ENCODE results near the gene MFAP2. TPM values are rescaled to one million over a fixed set of nuclear protein-coding genes. Genes with fewer than 3 reads are reported as not detected.

Gene MFAP2
- polyA plus RNA-seq, 1 donor from 2014 or later, result 0.43 TPM

DNA sequence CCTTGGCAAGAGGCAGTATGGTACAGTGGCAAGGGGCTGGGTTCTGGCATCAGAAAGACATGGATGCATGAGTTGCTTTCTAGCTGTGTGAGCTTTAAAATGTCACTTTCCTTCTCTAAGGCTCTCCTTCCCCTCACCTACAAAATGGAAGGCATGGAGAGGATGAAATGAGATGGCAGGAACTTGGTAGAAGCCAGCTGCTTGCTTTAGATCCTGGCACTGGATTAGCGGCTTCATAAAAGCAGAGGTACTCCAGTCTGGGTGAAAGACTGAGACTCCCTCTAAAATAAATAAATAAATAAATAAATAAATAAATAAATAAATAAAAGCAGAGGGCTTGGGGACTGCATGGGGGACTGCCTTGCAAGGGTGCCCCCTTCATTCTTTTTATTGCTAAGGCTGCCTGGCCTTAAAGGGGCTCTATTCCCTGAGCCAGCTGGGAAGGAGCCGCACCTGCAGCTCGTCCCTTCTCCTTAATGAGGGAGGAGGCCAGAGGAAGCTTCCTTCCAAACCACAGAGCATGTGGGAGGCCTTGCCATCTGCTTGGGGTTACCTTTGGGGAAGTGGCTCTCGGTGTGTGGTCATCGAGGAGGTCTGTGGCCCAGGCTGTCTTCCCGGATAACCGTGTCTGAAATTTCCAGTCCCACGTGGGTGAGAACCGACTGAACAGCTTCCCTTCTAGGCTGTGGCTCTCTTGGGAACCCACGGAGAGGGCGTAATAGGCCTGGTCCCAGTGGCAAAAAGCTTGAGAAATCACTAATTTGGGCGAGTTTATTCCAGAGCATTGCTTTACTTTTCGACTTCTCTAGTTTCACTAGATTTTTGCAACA is 33.3 kb upstream of the MFAP2 start:
- peak overlapping the region in 1 of 4 donors; percentile 55 for H3K4me3 Mint-ChIP-seq
- no peaks in the 10 kb centered on the region for H3K27me3 Mint-ChIP-seq
- H3K9me3 Mint-ChIP-seq, result no peaks in the 10 kb centered on the region
- peaks cover 1% of the 10 kb centered on the region for H3K36me3 Mint-ChIP-seq
- H3K27ac Mint-ChIP-seq, result no peak overlapping the region
- peaks cover 10 to 23% (median 20%) of the 10 kb centered on the region in 3 donors for H3K4me1 Mint-ChIP-seq

DNA sequence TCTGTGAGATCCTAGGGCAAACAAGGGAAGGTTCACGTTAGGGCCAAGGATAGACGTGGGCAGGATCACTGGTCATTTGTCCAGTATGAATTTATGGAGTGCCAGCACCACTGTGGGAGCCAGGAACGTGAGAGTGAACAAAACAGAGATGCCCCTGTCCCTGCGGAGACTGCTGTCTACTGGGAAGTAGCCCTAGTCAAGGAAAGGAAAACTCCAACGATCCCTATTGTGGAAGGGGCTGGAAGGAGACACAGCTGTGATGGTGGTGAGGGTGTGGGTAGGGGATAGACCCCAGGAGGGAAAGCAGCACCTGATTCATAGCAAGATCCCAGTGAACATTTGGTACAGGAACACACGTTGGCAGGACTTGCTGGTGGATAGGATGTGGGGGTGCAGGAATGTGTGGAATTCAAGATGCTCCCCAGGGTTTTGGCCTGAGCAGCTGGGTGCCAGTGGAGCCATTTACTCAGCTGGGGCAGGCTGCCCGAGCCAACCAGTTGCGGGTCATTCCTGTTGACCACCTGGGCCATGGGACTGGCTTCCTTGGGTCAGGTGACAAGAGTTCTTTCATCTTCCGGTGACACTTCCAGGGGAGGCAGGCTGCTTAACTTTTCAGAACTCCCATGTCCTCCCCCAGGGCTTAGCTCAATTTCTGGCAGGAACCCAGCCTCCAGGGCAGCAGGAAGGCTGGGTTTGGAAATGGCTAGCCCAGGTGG is 32.5 kb upstream of the MFAP2 start:
- no peaks in the 10 kb centered on the region for H3K27me3 Mint-ChIP-seq
- H3K9me3 Mint-ChIP-seq, result no peaks in the 10 kb centered on the region
- peak overlapping the region in 2 of 4 donors; percentile 10 to 63 for H3K4me3 Mint-ChIP-seq
- peaks cover 8 to 22% (median 17%) of the 10 kb centered on the region in 3 donors for H3K4me1 Mint-ChIP-seq
- no peak overlapping the region for H3K27ac Mint-ChIP-seq
- H3K36me3 Mint-ChIP-seq, result peaks cover 1% of the 10 kb centered on the region

DNA sequence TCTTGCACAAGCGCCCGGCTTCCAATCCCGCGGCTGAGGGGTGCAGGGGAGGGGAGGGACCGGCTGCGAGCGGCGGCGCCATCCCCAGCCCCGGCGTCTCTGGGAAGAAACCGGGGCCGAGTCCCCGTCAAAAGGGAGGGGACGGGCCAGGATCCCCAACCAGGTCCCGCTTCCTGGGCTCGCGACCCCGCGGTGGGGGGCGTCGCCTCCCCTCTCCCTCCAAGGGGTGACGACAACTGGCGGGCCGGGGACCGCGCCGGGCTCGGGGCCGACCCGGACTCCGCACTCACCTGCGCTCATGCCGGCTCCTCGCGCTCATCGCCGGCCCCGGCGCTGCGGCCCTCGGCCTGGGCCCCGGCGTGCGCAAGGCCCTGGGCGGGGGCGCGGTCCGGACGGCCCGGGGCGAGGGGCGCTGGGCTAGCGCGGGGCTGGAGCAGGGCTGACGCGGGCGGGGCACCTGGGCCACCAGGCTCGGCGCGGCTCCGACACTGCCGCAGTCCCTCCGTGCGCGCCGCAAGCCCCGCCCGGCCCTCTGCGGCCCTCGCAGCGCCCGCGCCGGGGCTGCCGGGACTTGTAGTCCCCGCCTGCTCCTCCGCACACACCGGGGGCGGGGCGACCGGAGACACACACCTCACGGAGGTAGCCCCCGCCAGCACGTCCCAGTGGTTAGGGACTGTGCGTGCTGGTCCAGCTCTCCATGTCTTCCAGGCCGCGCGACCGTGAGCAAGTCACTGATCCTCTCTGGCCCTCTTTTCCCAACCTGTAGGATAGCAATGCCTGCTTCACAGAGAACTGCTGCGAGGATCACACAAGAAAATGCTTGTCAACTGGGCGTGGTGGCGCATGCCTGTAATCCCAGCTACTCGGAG is 31.3 kb upstream of the MFAP2 start, which contains the start of gene ATP13A2:
TSS of gene ATP13A2 (minus strand) at position 490 of the 869 bp plus-strand sequence. CDS start at position 300, 190 bp downstream.
- Mint-ChIP-seq H3K9me3 (no peaks in the 10 kb centered on the region), H3K4me1 (peaks cover 8 to 21% (median 17%) of the 10 kb centered on the region in 3 donors), H3K36me3 (peaks cover 1% of the 10 kb centered on the region), H3K4me3 (peak within 1 kb of the TSS; percentile 81 to 97 (median 92)), H3K27ac (peak within 1 kb of the TSS in 2 of 3 donors; percentile 59 to 83), H3K27me3 (no peaks in the 10 kb centered on the region)

DNA sequence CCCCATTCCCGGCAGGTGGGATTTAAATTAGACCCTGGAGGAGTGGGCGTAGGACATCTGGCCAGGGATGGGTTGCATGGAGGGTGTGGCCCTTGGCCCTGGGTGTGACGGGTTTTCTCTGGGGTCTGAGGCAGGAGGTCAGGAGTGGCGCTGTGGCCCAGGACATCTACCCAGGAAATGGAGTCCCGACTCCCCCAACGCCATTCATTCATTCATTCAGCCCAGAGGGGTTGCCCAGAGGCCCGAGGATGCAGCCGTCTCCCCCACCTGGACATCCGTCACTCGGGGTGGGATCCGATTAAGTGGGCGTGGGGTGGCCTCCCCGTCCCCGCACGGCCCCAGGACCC is 30.6 kb upstream of the MFAP2 start:
- Mint-ChIP-seq H3K36me3 (peaks cover 1% of the 10 kb centered on the region), H3K4me1 (peaks cover 8 to 21% (median 17%) of the 10 kb centered on the region in 3 donors), H3K27ac (peak overlapping the region in 1 of 3 donors; percentile 9)

DNA sequence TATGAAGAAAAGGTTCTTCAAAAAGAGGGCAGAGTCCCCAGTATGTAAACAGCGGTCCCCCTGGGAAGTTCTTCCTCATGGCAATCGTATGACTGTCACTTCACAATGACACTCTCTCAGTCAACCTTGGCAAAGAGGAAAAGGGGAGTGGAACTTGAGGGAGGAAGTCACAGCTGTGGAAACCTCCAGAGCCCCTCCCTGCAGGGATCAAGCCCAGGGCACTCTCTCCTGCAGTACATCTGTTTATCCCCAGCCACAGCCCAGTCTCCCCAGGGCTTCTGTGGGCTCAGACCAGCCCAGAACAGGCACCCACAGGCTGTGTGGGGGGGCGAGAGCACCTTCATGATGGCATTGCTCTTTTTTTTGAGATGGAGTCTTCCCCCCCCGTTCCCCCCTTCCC is 29.3 kb upstream of the MFAP2 start:
- peaks cover 1% of the 10 kb centered on the region for H3K36me3 Mint-ChIP-seq
- peak overlapping the region in 3 of 4 donors; percentile 41 to 90 (median 61) for H3K4me3 Mint-ChIP-seq
- no peaks in the 10 kb centered on the region for H3K9me3 Mint-ChIP-seq
- peak overlapping the region in 1 of 3 donors; percentile 48 for H3K27ac Mint-ChIP-seq
- H3K27me3 Mint-ChIP-seq, result no peaks in the 10 kb centered on the region
- H3K4me1 Mint-ChIP-seq, result peaks cover 8 to 21% (median 17%) of the 10 kb centered on the region in 3 donors

More for the DNA sequence above, 30.6 kb upstream of the MFAP2 start:
- H3K9me3 Mint-ChIP-seq, result no peaks in the 10 kb centered on the region
- H3K4me3 Mint-ChIP-seq, result peak overlapping the region; percentile 81 to 92 (median 89)
- H3K27me3 Mint-ChIP-seq, result no peaks in the 10 kb centered on the region

DNA sequence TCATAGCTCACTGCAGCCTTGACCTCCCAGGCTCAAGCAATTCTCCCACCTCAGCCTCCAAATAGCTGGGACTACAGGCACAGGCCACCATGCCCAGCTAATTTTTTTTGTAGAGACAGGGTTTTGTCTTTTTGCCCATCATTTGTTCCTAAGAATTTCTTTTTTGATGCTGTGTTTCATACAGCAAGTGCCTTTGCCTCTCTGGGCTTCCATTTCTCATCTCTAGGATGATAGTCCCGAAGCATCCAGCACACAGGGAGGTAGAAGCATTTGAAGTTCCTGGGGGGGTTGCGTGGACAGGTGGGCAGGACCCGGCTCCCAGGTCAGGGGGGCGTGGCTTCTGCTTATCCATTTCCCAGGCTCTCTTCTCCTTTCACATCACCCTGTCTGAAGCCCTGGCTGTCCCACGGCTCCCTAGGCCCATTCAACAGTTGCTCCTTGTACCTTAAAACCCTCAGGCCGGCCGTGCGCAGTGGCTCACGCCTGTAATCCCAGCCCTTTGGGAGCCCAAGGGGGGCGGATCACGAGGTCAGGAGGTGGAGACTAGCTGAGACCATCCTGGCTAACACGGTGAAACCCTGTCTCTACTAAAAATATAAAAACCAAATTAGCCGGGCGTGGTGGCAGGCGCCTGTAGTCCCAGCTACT is 27.9 kb upstream of the MFAP2 start:
- Mint-ChIP-seq H3K4me3 (no peak overlapping the region), H3K27ac (peak overlapping the region in 1 of 3 donors; percentile 57), H3K27me3 (no peaks in the 10 kb centered on the region)

DNA sequence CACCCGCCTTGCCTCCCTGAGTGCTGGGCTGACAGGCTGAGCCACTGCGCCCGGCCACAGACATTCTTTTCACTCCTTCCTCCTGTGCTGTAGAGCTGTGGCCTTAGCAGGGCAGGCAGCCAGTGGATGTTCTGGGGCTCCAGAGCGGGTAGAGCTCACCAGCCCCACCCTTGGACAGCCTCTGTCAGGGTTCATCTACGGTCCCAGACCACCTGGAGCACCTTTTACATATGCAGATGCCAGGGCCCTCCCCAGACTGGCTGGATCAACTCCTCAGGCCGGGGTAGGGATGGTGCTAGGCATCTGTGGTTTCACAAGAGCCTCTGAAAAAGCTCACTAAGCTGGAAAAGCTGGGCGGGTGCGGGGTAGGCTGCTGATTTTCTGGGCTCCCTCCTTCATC is 26.7 kb upstream of the MFAP2 start:
- H3K27me3 Mint-ChIP-seq, result no peaks in the 10 kb centered on the region
- H3K4me1 Mint-ChIP-seq, result peaks cover 4 to 17% (median 13%) of the 10 kb centered on the region in 3 donors
- H3K4me3 Mint-ChIP-seq, result no peak overlapping the region
- H3K9me3 Mint-ChIP-seq, result no peaks in the 10 kb centered on the region
- H3K36me3 Mint-ChIP-seq, result peaks cover 4% of the 10 kb centered on the region
- H3K27ac Mint-ChIP-seq, result no peak overlapping the region

More for the DNA sequence above, 27.9 kb upstream of the MFAP2 start:
- H3K36me3 Mint-ChIP-seq, result peaks cover 4% of the 10 kb centered on the region
- H3K4me1 Mint-ChIP-seq, result peaks cover 4 to 17% (median 13%) of the 10 kb centered on the region in 3 donors
- no peaks in the 10 kb centered on the region for H3K9me3 Mint-ChIP-seq

DNA sequence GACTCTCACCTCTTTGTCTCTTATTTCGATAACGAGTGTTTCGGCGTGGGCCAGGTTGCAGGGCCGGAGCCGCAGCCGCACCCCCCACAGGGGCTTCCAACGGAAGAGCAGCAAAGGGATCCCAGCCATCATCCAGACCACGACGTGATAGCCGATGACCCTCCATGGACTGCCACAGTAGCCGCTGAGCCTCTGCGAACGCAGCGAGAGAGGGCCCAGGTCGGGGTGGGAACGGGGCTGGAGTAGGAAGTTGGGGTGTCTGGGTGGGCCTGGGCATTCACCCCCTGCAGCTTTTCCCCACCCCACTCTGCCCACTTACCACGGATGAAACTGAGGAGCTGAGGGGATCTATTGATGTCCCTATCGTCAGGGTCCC is 24.9 kb upstream of the MFAP2 start:
- no peak overlapping the region for H3K4me3 Mint-ChIP-seq
- peaks cover 0 to 9% (median 4%) of the 10 kb centered on the region in 3 donors for H3K4me1 Mint-ChIP-seq
- no peaks in the 10 kb centered on the region for H3K27me3 Mint-ChIP-seq
- peaks cover 5% of the 10 kb centered on the region for H3K36me3 Mint-ChIP-seq
- no peaks in the 10 kb centered on the region for H3K9me3 Mint-ChIP-seq
- no peak overlapping the region for H3K27ac Mint-ChIP-seq

DNA sequence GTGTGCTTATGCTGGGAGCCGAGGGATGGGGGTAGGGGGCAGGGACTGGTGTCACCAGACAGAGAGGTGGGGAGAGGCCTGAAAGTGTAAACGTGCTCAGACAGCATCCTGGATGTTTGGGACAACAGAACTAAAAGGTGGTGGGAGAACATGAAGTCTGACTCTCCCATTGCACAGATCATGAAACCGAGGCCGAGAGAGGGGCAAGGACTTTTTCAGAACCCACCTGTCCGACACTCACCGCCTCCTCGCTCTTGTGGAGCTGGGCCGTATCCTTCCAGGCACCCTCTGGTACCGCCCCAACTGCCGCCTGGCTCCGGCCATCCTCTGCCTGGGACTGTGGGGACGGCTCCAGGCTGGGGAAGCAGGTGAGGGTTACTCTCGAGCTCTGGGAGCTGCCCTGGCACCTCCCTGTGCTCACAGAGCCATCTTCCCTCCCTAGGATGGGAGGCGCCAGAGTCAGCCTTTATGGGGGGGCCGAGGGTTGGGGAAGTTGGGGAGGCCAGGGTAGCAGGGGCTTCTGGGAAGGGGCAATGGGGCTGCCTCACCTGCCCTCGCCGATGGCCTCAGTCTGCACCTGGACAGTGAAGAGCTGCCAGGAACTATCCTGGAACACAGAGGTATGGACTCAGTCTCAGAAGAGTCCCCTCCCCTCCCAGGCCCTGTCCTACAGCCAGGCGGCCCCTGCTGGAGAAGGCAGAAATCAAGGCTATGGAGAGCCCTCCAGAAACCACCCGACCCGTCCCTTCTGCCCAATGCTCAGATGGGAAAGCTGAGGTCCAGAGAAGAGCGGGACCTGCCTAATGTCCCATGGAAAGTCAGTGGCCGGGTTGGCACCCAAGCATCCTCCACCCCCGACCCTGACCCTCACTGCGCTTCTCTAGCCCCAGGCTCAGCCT is 24.3 kb upstream of the MFAP2 start:
- H3K27ac Mint-ChIP-seq, result no peak overlapping the region
- peaks cover 6% of the 10 kb centered on the region for H3K36me3 Mint-ChIP-seq
- H3K4me1 Mint-ChIP-seq, result peaks cover 0 to 5% (median 0%) of the 10 kb centered on the region in 3 donors
- no peaks in the 10 kb centered on the region for H3K9me3 Mint-ChIP-seq
- no peaks in the 10 kb centered on the region for H3K27me3 Mint-ChIP-seq
- peak overlapping the region in 1 of 4 donors; percentile 74 for H3K4me3 Mint-ChIP-seq

DNA sequence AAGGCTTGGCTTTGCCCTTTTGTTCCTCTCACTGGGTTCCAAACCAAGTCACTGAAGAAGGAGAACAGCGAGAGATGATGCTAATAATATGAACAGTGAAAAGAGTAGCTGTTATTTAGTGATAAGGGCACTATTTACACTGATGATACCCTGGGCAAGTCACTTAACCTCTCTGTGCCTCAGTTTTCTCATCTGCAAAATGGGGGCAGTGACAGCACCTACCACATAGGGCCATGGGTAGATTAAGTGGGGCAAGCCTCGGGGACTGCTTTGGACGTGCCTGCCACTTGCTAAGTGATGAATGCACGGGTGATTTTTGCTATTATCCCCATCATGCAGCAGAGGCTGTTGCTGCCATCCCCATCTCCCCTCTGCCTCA is 22.1 kb upstream of the MFAP2 start:
- Mint-ChIP-seq H3K27me3 (no peaks in the 10 kb centered on the region), H3K4me3 (no peak overlapping the region), H3K36me3 (peaks cover 7% of the 10 kb centered on the region), H3K4me1 (peaks cover 0 to 2% (median 0%) of the 10 kb centered on the region in 3 donors), H3K9me3 (no peaks in the 10 kb centered on the region), H3K27ac (no peak overlapping the region)

DNA sequence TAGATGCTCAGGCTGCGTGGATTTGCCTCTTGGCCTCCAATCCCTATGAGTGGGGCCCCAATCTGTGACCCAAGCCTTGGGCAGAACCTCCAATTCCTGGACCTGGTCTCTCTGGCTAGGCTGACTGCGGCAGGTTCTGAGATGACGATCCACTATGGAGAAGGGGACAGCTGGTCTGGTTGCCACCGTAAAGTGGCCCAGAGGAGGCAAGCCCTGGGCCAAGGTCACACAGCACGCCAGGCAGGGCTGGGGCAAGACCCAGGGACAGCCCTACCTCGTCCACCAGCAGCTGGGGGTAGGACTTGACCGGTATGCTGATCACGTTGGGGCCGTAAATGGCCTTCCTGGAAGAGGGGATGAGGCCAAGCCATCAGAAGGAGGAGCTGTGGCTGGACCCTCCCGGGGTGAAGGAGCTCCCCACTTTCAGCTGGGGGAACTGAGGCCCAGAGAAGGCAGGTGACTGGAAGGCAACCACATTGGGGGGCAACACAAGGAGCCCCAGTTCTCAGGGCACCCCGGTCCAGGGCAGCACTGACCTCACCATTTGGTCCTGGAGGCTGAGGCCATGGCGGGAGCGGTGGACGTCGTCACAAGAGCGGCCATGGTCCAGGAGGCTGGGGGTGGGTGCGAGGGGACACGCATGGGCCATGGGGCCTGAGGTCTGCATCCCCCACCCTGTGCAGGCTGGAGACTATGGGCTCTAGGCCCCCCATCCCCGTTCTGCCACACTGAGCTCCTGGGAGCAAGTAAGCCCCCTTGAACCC is 21.5 kb upstream of the MFAP2 start:
- Mint-ChIP-seq H3K4me3 (no peak overlapping the region), H3K9me3 (no peaks in the 10 kb centered on the region), H3K27ac (no peak overlapping the region), H3K27me3 (no peaks in the 10 kb centered on the region), H3K36me3 (peaks cover 7% of the 10 kb centered on the region), H3K4me1 (no peaks in the 10 kb centered on the region)

DNA sequence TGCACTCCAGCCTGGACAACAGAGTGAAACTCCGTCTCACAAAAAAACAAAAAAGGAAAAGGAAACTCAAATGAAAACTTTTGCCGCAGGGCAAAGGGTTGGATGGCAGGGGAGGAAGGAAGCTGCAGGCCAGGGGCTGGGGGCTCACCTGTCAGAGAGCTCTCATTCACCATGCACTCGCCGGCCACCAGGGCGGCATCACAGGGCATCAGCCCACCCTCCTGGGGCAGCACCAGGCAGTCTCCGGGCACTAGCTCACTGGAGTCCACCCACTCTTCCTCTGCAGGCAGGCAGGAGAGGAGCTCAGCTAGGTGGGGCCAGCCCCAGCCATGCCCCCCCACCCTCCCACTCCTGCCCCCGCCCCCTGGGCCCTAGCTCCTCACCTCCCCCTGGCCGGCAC is 19.4 kb upstream of the MFAP2 start:
- H3K4me3 Mint-ChIP-seq, result no peak overlapping the region
- peaks cover 7% of the 10 kb centered on the region for H3K36me3 Mint-ChIP-seq
- no peaks in the 10 kb centered on the region for H3K27me3 Mint-ChIP-seq
- H3K27ac Mint-ChIP-seq, result peak overlapping the region in 1 of 3 donors; percentile 55
- no peaks in the 10 kb centered on the region for H3K4me1 Mint-ChIP-seq
- H3K9me3 Mint-ChIP-seq, result no peaks in the 10 kb centered on the region

DNA sequence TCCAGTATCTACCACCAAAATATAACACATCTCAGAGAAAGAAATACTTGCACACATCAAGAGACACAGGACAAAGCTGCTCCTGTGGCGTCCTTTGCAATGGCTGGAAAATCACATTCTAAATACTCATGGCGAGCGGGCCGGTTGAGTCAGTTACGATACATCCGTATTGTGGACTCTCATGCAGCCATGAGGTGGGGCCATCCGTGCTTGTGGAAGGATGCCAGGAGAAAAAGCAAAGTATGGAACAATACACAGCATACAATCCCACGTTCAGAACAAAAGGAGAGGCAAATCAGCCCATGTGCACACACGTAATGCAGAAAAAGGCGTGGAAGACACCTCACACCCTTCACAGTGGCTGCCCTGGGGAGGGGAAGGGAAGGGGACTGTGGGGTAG is 18.2 kb upstream of the MFAP2 start:
- Mint-ChIP-seq H3K4me1 (no peaks in the 10 kb centered on the region), H3K4me3 (no peak overlapping the region), H3K27ac (no peak overlapping the region), H3K27me3 (no peaks in the 10 kb centered on the region), H3K36me3 (peaks cover 3% of the 10 kb centered on the region), H3K9me3 (no peaks in the 10 kb centered on the region)

Data from IgD-negative memory B cell (primary cell).